Loucy (cell line): ENCODE results near the gene DOLPP1.

ENCODE experiments used
- CTCF ChIP-seq: fragments of 200-600 bp; sonication (generic); conservative IDR thresholded peaks from 2 replicates; pipeline ENCODE4 v1.5.1; 2014; ENCODE audit warnings: mild to moderate bottlenecking, antibody characterized with exemption, low read length
- EZH2phosphoT487 ChIP-seq: fragments of 200-600 bp; IDR thresholded peaks from 2 replicates; pipeline ENCODE4 v1.6.1; 2018; ENCODE audit warnings: antibody characterized with exemption, mild to moderate bottlenecking, moderate library complexity, borderline replicate concordance

- no peak for TF ChIP-seq CTCF
- no peak for TF ChIP-seq EZH2phosphoT487
Measured at GRCh38 chr9:129136446-129137035, 55.6 kb downstream of the DOLPP1 start.
